Nephron progenitor cell (in vitro differentiated cells): ENCODE results near the gene IMPACT.

Experiments used
- DNase-seq: peaks from one replicate; pipeline ENCODE4 v3.0.0; 2021
- H3K27ac Mint-ChIP-seq: 2 replicates; pipeline ENCODE4 v1.8.0; 2021; ENCODE audit warnings: mild to moderate bottlenecking, moderate library complexity, mixed read lengths
- H3K27me3 Mint-ChIP-seq: 2 replicates; pipeline ENCODE4 v1.8.0; 2021; ENCODE audit warnings: mild to moderate bottlenecking, low read depth, mixed read lengths; ENCODE audit not compliant: poor library complexity
- H3K36me3 Mint-ChIP-seq: 2 replicates; pipeline ENCODE4 v1.8.0; 2021; ENCODE audit warnings: low read depth, mixed read lengths
- H3K4me1 Mint-ChIP-seq: 2 replicates; pipeline ENCODE4 v1.8.0; 2021; ENCODE audit warnings: mixed read lengths
- H3K4me3 Mint-ChIP-seq: 2 replicates; pipeline ENCODE4 v1.8.0; 2021; ENCODE audit warnings: mild to moderate bottlenecking, moderate library complexity, mixed read lengths
- H3K9me3 Mint-ChIP-seq: 2 replicates; pipeline ENCODE4 v1.8.0; 2021; ENCODE audit warnings: mild to moderate bottlenecking, moderate library complexity, mixed read lengths
- TF ChIP-seq, protein P1 (sequence below): fragments of 200-600 bp; sonication (generic); IDR thresholded peaks from 2 replicates; pipeline ENCODE4 v1.5.0; 2021; ENCODE audit warnings: antibody characterized with exemption

The IMPACT gene

DNA sequence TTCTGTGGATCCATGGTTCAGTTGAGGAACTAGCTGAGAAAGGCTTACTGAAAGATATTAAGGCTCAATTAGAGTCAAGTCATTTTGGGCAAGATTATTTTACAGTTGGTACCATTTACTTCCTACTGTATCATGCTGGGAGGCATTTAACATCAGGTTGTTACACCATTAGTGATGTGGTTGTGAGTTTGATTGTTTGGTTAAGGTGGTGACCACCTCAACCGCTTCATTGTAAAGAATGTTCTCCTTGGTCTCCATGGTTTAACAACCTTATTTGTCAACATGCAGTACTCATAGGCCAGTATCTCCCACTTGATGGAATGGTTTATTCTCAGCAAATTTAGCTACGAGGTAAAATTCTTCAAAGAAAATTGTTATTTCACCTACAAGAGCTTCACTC is 68.1 kb downstream of the IMPACT start:
- Mint-ChIP-seq H3K4me3 (no peak overlapping the region), H3K4me1 (peaks cover 47% of the 10 kb centered on the region), H3K27ac (no peak overlapping the region), H3K36me3 (peaks cover 14% of the 10 kb centered on the region), H3K27me3 (no peaks in the 10 kb centered on the region), H3K9me3 (peaks cover 21% of the 10 kb centered on the region)
- no peak for DNase-seq
- TF ChIP-seq, protein P1, sequence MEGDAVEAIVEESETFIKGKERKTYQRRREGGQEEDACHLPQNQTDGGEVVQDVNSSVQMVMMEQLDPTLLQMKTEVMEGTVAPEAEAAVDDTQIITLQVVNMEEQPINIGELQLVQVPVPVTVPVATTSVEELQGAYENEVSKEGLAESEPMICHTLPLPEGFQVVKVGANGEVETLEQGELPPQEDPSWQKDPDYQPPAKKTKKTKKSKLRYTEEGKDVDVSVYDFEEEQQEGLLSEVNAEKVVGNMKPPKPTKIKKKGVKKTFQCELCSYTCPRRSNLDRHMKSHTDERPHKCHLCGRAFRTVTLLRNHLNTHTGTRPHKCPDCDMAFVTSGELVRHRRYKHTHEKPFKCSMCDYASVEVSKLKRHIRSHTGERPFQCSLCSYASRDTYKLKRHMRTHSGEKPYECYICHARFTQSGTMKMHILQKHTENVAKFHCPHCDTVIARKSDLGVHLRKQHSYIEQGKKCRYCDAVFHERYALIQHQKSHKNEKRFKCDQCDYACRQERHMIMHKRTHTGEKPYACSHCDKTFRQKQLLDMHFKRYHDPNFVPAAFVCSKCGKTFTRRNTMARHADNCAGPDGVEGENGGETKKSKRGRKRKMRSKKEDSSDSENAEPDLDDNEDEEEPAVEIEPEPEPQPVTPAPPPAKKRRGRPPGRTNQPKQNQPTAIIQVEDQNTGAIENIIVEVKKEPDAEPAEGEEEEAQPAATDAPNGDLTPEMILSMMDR = no peak

DNA sequence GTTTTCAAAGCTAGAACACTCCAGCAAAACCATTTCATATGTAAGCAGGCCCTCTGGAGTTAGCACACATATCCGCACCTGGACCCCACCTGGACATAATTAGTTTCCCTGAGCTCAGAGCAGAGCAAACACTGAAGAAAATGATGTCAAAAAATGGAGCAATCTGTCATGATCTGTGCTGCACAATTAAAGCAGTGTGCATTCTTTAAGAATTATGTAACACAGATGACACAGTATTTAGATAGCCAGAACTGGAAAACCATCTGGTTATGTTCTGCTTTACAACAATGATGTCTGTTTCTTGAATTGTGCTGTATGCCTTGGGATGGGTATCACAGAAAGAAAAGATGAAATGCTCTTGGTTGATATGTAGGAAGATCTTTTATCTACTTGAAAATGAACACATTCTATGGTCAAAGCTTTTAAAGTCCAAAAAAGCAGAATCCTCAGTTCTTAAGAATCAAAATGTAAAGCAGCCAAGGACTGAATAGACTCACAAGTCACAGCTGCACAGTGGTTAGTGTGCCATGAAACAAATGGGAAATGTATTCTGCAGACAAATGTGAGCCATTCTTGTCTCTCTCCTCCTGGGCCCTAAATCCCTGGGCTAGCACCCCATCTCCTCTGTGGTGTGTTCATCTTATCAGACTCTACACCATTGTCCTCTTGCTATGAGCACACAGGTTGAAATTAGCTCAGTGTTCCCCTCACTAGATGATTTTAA is 70.7 kb downstream of the IMPACT start:
- Mint-ChIP-seq H3K9me3 (peaks cover 25% of the 10 kb centered on the region), H3K4me1 (peaks cover 41% of the 10 kb centered on the region), H3K4me3 (no peak overlapping the region), H3K27ac (no peak overlapping the region), H3K36me3 (peaks cover 23% of the 10 kb centered on the region), H3K27me3 (no peaks in the 10 kb centered on the region)
- TF ChIP-seq, protein P1 = no peak
- no peak for DNase-seq

DNA sequence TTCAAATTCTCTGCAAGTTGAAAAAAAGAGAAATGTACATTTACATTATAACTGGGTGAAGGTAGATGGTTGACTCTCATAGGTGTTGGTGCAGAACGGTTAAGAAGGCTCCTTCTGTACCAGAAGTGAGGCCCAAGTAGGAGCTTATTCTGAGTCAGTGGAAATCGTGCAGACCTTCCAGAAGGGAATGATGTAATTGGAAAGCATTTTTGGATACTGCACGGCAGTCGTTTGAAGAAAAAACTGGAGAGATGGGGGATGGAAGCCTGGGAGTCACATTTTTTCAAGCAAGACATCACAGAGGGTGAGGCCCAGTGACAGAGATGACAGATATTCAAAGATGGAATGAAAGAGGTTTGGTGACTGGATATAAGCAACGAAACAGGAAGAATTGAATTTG is 73.3 kb downstream of the IMPACT start:
- TF ChIP-seq, protein P1 = no peak
- H3K4me1 Mint-ChIP-seq = peaks cover 41% of the 10 kb centered on the region
- H3K27ac Mint-ChIP-seq = no peak overlapping the region
- H3K4me3 Mint-ChIP-seq = no peak overlapping the region
- DNase-seq = no peak
- H3K27me3 Mint-ChIP-seq = no peaks in the 10 kb centered on the region
- H3K36me3 Mint-ChIP-seq = peaks cover 12% of the 10 kb centered on the region
- H3K9me3 Mint-ChIP-seq = peaks cover 9% of the 10 kb centered on the region

DNA sequence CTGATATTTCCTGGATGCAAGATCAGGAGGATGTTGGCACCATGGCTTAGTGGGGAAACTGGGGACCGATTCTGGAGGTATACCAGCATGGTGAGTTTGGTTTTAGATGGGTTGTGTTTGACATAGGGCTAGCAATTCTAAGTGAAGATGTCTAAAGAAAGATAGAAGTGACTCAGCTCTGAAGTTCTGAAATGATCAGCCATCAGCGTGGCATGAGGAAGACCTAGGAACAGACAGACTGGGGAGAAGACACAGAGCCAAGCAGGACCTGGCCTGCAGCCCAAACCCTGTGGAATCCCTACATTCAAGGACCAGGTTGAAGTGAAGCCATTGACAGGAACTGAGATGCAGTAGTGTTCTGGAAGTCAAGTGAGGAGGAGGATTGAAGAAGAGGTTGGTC is 73.7 kb downstream of the IMPACT start:
- H3K4me3 Mint-ChIP-seq = no peak overlapping the region
- H3K36me3 Mint-ChIP-seq = peaks cover 9% of the 10 kb centered on the region
- TF ChIP-seq, protein P1 = no peak
- H3K9me3 Mint-ChIP-seq = peaks cover 5% of the 10 kb centered on the region
- H3K27me3 Mint-ChIP-seq = no peaks in the 10 kb centered on the region
- no peak overlapping the region for H3K27ac Mint-ChIP-seq
- H3K4me1 Mint-ChIP-seq = peaks cover 43% of the 10 kb centered on the region
- DNase-seq = no peak

DNA sequence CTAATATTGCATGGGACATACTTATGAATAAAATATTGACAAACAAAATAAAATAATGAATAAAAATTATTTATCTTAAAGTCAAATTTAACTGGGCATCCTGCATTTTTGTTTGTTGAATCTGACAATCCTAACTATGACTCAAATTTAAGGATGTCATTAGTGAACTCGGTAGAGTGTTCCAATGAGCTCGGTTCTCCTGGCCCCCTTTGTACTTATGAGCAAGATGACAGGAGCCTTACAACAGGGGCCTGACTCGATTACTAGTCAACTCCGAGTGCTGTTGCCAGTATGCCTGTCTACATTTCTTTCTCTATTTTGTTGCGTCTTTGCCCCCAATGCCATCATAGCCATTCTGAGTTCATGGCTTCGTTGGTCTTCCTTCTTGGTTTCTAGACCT is 74.3 kb downstream of the IMPACT start:
- Mint-ChIP-seq H3K9me3 (peaks cover 4% of the 10 kb centered on the region), H3K27ac (no peak overlapping the region), H3K4me1 (peaks cover 45% of the 10 kb centered on the region), H3K36me3 (peaks cover 9% of the 10 kb centered on the region), H3K27me3 (peaks cover under 1% of the 10 kb centered on the region), H3K4me3 (no peak overlapping the region)
- no peak for DNase-seq
- TF ChIP-seq, protein P1 = no peak
